B cell (primary cell): ENCODE measurements around the gene SPRED2.

Experiments used
- CTCF ChIP-seq: fragments of 200-600 bp; IDR thresholded peaks from one replicate; pipeline ENCODE4 v1.8.0; 2022; ENCODE audit warnings: antibody characterized with exemption, mild to moderate bottlenecking
- EZH2 ChIP-seq: IDR thresholded peaks from 2 replicates; pipeline ENCODE4 v1.6.1; 2012; ENCODE audit warnings: borderline replicate concordance, low read depth, mild to moderate bottlenecking, moderate library complexity, low read length; ENCODE audit not compliant: insufficient read depth, poor library complexity, severe bottlenecking

GRCh38 chr2:65382776-65383357 lies 49.5 kb downstream of the SPRED2 start:
- TF ChIP-seq CTCF (no peak), EZH2 (no peak)
